NCI-H2196 (cell line): ENCODE data around the gene SULT1C4.
"Not testable (repeated sequence)": the region's sequence is repeated elsewhere in the genome, so short reads cannot be mapped to it uniquely, and the experiment has no call there.

Experiments used
- DNase-seq: peaks from one replicate; lab custom pipeline; 2025; ENCODE audit not compliant: unreplicated experiment; lab: John Stamatoyannopoulos, UW

The SULT1C4 gene

GRCh38 chr2:108377815-108378630, at the start of gene SULT1C4:
TSS of gene SULT1C4 (plus strand) at chr2:108377954. CDS start at chr2:108378338, 384 bp downstream.
- DNase-seq, result no peak

GRCh38 chr2:108329771-108330170, 48.0 kb upstream of the SULT1C4 start:
- DNase-seq, result no peak

DNA sequence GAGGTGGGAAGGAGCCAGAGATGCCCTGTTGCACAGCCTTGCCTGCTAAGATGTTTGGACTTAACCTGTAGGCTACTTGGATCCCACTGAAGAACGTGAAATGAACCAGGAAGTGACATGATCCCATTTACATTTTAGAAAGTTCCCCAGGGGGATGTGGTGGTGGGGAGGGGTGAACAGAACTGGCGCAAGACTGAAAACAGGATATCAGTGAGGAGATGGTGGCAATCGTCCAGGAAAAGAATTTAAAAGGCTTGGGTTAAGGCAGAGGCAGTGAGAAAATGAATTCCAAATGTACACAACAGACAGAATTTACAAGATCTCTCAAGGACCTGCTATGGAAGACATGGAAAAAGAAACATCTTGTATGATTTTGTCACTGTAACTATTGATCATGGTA, 46.8 kb upstream of the SULT1C4 start:
- DNase-seq, result no peak

- no peak for DNase-seq
These were observed 31.8 kb upstream of the SULT1C4 start for GRCh38 chr2:108345951-108346350.

DNA sequence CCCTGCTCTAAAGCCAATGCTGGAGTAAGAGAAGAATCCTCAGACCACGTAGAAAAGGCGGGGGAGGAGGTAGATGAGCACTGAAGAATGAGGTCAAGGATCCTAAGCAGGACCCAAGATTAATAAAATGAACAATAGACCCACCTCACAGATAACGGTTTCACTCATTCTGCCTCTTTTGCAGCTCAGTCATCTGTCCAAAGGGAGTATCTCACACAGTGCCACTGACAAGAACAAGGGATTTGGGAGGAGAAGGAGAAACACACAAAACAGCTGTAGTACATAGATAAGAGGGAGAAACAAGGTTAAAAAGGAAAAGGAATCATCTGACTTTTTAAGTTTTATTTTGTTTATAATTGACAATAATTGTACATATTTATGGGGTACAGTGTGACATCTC, 30.9 kb upstream of the SULT1C4 start:
- DNase-seq, result no peak

DNA sequence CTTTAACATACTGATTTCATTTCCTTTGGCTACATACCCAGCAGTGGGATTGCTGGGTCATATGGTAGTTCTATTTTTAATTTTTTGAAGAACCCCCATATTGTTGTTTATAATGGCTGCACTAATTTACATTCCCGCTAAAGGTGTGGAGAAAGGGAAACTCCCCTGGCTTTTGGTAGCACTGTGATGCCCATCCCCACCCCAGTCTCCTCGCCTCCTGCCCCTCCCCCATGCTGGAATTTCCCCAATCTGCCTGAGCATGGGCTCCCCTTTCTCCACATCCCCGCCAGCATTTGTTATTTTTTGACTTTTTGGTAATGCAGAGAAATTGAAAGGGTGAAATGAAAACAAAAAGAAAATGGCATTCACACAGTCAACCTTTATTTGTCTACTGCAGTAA, 30.0 kb upstream of the SULT1C4 start:
- DNase-seq, result no peak

GRCh38 chr2:108348816-108349570, 28.8 kb upstream of the SULT1C4 start:
- DNase-seq, result no peak

GRCh38 chr2:108349571-108349928, 28.2 kb upstream of the SULT1C4 start:
- no peak for DNase-seq

GRCh38 chr2:108351889-108352288, 25.9 kb upstream of the SULT1C4 start:
- no peak for DNase-seq

DNA sequence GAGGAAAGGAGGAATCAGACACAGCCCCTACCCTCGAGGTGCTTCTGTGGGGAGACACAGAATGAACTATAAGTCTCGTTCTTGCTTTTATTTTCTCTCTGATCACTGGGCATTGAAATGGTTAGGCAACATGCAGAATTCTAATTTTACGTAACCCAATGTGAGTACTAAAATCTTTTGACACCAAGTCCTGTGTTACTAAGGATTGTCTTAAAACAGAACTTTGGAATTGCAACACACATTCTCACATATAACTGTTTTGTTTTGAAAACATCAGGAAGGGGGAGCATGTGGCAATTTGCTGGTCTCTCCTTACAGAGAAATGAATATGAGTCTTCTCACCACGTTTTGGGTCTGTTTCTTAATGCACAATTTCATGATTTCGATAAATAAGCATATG, 23.6 kb upstream of the SULT1C4 start:
- DNase-seq, result no peak

- DNase-seq, result no peak
These were observed 21.6 kb upstream of the SULT1C4 start for GRCh38 chr2:108355906-108356734.

GRCh38 chr2:108359336-108359735, 18.4 kb upstream of the SULT1C4 start:
- DNase-seq, result not testable (repeated sequence)

- no peak for DNase-seq
These were observed 16.8 kb upstream of the SULT1C4 start for GRCh38 chr2:108360776-108361468.

GRCh38 chr2:108363024-108363907, 14.5 kb upstream of the SULT1C4 start:
- DNase-seq, result no peak

DNA sequence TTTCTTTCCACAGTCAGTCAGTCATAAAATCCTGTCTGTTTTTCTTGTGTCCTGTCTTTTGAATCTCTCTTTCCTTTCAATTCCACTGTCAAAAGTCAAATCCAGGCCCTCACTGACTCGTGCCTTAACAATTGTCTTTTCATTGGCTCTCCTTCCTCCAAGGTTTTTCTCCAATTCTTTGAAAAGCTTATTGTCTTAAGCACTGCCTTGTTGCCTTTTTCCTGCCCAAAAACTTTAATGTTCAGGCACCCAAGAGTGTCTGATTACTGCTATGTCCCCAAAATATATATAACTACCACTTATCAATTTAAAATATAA, 13.9 kb upstream of the SULT1C4 start:
- DNase-seq, result no peak

DNA sequence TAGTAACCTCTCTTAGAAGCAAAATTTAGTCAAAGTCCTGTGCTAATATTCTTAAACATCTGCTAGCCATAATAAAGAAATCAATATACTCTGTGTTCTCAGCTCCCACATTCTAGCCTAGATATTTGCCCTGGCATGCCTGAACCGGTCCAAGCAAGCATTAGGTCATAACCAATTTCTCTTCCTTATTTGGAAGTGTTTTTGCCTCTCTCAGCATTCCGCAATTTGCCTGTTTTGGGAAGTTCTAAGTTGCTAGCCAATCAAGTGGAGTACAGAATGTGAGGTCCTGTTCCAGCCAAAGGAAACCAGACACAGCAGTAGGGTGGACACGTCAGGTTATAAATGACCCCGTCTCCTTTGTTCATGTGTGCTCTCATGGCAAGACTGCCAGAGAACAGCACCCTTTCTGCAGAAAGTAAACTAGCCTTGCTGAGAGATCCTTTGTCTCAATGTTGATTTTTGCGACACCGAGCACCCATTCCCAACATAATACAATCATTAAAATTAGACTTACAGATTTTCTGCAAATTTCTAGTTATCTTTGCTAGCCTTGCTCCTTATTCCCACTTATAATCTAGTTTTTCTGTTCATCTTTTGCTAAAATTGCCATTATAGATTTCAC, 13.0 kb upstream of the SULT1C4 start:
- DNase-seq, result no peak

DNA sequence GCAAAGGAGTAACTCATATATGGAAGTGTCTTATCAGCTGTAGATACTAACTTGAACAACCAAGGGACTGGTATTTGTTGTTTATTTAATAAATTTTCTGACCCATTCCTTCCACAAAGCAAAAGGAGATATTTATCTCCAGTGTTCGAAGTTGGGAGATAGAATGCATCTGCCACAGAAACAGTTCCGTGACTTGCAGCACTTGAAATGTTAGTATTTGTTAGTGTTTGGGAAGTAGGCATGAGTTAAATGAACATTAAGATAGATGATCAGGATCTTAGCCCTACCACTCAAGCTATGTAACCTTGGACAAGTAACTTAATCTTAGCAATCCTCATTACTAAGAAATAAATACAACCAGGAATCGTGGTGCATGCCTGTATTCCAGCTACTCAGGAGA, 12.1 kb upstream of the SULT1C4 start:
- DNase-seq, result no peak

- no peak for DNase-seq
These were observed 10.7 kb upstream of the SULT1C4 start for GRCh38 chr2:108367014-108367413.

GRCh38 chr2:108367561-108368175, 10.1 kb upstream of the SULT1C4 start:
- DNase-seq, result no peak
